ENCODE results near the gene ZNF256. TPM values are rescaled to one million over a fixed set of nuclear protein-coding genes. Genes with fewer than 3 reads are reported as not detected.

Gene ZNF256
- total and polyA plus RNA-seq, 9 of the 15 experiments (the other 6 are each of a cell fraction or from before 2014, with no cell fraction given), result 0.07 to 0.36 (median 0.21) TPM; not detected in 1

DNA sequence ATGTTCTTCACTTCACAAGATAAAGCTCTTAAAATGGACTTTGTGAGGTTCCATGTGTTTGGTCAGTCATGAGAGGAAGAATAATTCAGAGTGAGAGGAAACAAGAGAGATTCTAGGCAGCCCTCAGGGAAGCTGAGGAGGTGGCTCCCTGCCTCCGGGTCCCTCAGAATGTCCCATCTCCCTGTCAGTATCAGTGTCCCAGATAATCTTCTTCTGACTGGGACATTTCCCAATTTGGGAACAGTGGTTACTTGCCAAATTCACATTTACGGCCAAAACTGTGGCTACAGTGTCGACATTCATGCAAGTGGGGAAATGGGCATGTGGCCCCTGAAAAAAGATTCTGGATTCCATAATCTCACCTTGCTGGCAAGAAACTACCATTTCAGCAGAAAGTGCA, 40.1 kb downstream of the ZNF256 start:
- peaks cover 4% of the 10 kb centered on the region; the same call in 1 of the 2 replicates for H3K9me3 ChIP-seq (replicated peaks; ENCODE audit: control insufficient read depth, insufficient read depth, low read depth, low read length)
- intact Hi-C loops (cut with micrococcal nuclease) (no loop called here), in situ Hi-C loops (cut with MboI) (no loop called here)
- no peak overlapping the region for H3K27ac ChIP-seq (ENCODE audit: extremely low read depth, low read depth, low read length)
- H3K4me3 ChIP-seq, result no peak overlapping the region
- no peaks in the 10 kb centered on the region for H3K4me1 ChIP-seq (replicated peaks in 1 of 2; ENCODE audit: control insufficient read depth in 2 of 2, insufficient read depth in 2 of 2, low read length in 2 of 2)
- 75% methylated on average over 3 of the region's 3 CpGs for WGBS (ENCODE audit: insufficient coverage, low coverage, missing lambda C conversion rate)
- no peaks in the 10 kb centered on the region for H3K79me2 ChIP-seq (ENCODE audit: control insufficient read depth, insufficient read depth, low read length)
- ChIA-PET POLR2A (interaction anchor here (0.6 to 1.9 kb wide), 2 partner anchors 9 to 114 kb away, joined by 3 to 6 read pairs; partner anchors contain the start of gene ZNF417), CTCF (ENCODE audit: low intra/inter-chr PET ratio) (no interaction called here)
- H4K20me1 ChIP-seq (replicated peaks; ENCODE audit: control insufficient read depth, insufficient read depth, low read length), result no peaks in the 10 kb centered on the region
- H3K4me2 ChIP-seq (ENCODE audit: insufficient read depth, low read length), result no peak overlapping the region
- H2AFZ ChIP-seq (ENCODE audit: low read depth, low read length), result no peak overlapping the region
- no peak overlapping the region for H3K9ac ChIP-seq (ENCODE audit: insufficient read depth in 1 of 2, low read depth in 2 of 2, low read length in 2 of 2)
- no peaks in the 10 kb centered on the region for H3K9me1 ChIP-seq (ENCODE audit: control insufficient read depth, insufficient read depth, low read length)
- DNase-seq (ENCODE audit: extremely low read depth in 1 of 4, low spot score in 3 of 4) (no peak), ATAC-seq (no peak), FAIRE-seq (no peak)
- H3K27me3 ChIP-seq (ENCODE audit: control insufficient read depth in 2 of 2, insufficient read depth in 2 of 2, low read length in 2 of 2), result no peaks in the 10 kb centered on the region
- TF ChIP-seq SIN3B (IDR thresholded peaks at IDR 0.05; ENCODE audit: low read depth), result no peak
- TF ChIP-seq, protein P1, sequence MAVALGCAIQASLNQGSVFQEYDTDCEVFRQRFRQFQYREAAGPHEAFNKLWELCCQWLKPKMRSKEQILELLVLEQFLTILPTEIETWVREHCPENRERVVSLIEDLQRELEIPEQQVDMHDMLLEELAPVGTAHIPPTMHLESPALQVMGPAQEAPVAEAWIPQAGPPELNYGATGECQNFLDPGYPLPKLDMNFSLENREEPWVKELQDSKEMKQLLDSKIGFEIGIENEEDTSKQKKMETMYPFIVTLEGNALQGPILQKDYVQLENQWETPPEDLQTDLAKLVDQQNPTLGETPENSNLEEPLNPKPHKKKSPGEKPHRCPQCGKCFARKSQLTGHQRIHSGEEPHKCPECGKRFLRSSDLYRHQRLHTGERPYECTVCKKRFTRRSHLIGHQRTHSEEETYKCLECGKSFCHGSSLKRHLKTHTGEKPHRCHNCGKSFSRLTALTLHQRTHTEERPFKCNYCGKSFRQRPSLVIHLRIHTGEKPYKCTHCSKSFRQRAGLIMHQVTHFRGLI (CRISPR knock-in tag; IDR thresholded peaks at IDR 0.05), result no peak
- no peak for TF ChIP-seq ADNP (tag; IDR thresholded peaks at IDR 0.05)
- no peak for TF ChIP-seq SREBF2 (CRISPR knock-in tag; IDR thresholded peaks at IDR 0.05)
- TF ChIP-seq, protein P2, sequence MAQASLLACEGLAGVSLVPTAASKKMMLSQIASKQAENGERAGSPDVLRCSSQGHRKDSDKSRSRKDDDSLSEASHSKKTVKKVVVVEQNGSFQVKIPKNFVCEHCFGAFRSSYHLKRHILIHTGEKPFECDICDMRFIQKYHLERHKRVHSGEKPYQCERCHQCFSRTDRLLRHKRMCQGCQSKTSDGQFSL (CRISPR knock-in tag; IDR thresholded peaks at IDR 0.05), result no peak
- TF ChIP-seq, protein P2 (tag; IDR thresholded peaks at IDR 0.05), result no peak
- TF ChIP-seq, protein P3, sequence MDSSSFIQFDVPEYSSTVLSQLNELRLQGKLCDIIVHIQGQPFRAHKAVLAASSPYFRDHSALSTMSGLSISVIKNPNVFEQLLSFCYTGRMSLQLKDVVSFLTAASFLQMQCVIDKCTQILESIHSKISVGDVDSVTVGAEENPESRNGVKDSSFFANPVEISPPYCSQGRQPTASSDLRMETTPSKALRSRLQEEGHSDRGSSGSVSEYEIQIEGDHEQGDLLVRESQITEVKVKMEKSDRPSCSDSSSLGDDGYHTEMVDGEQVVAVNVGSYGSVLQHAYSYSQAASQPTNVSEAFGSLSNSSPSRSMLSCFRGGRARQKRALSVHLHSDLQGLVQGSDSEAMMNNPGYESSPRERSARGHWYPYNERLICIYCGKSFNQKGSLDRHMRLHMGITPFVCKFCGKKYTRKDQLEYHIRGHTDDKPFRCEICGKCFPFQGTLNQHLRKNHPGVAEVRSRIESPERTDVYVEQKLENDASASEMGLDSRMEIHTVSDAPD (CRISPR knock-in tag; IDR thresholded peaks at IDR 0.05), result no peak
- TF ChIP-seq TAF7 (tag; IDR thresholded peaks at IDR 0.05), result no peak
- no peak for TF ChIP-seq KLF6 (CRISPR knock-in tag; IDR thresholded peaks at IDR 0.05; ENCODE audit: borderline replicate concordance)
- no TSS peak for BruUV-seq (replicated peaks)
- H3K36me3 ChIP-seq (ENCODE audit: control insufficient read depth, insufficient read depth, low read length), result peaks cover 14% of the 10 kb centered on the region; the same call in 2 of the 3 replicates

All from K562 (cell line).